Measurements from ENCODE around the gene SNX14.
A peak's percentile ranks its signal among the peaks of the same experiment; 100 is the strongest.

Gene SNX14

GRCh38 chr6:85506441-85507093 is 87.1 kb downstream of the SNX14 start:
- DNase-seq (ENCODE audit: low read depth in 2 of 2): no peak

GRCh38 chr6:85498596-85499258 is 94.9 kb downstream of the SNX14 start:
- no peak for DNase-seq (ENCODE audit: low read depth in 2 of 2)

- no peak for DNase-seq (ENCODE audit: low read depth in 2 of 2)
Observed at GRCh38 chr6:85496856-85497255, 96.8 kb downstream of the SNX14 start.

- DNase-seq (ENCODE audit: low read depth in 2 of 2): no peak
Observed at GRCh38 chr6:85496009-85496579, 97.6 kb downstream of the SNX14 start.

GRCh38 chr6:85494547-85495536 is 98.8 kb downstream of the SNX14 start:
- DNase-seq (ENCODE audit: low read depth in 2 of 2): no peak

GRCh38 chr6:85493389-85493788 is 100.3 kb downstream of the SNX14 start:
- DNase-seq (ENCODE audit: low read depth in 2 of 2): no peak

GRCh38 chr6:85490516-85491248 is 103.0 kb downstream of the SNX14 start:
- DNase-seq (ENCODE audit: low read depth in 2 of 2): no peak

GRCh38 chr6:85484948-85485347 is 108.7 kb downstream of the SNX14 start:
- DNase-seq (ENCODE audit: low read depth in 2 of 2): no peak

- no peak for DNase-seq (ENCODE audit: low read depth in 2 of 2)
Observed at GRCh38 chr6:85483846-85484245, 109.8 kb downstream of the SNX14 start.

GRCh38 chr6:85482905-85483700 is 110.6 kb downstream of the SNX14 start:
- peak in 1 of 2 experiments; percentile 59 for DNase-seq (ENCODE audit: low read depth in 2 of 2)

GRCh38 chr6:85482206-85482904 is 111.3 kb downstream of the SNX14 start:
- no peak for DNase-seq (ENCODE audit: low read depth in 2 of 2)

- DNase-seq (ENCODE audit: low read depth in 2 of 2): no peak
Observed at GRCh38 chr6:85479208-85479607, 114.5 kb downstream of the SNX14 start.

GRCh38 chr6:85476532-85476931 is 117.1 kb downstream of the SNX14 start:
- no peak for DNase-seq (ENCODE audit: low read depth in 2 of 2)

- no peak for DNase-seq (ENCODE audit: low read depth in 2 of 2)
Observed at GRCh38 chr6:85473748-85474147, 119.9 kb downstream of the SNX14 start.

- no peak for DNase-seq (ENCODE audit: low read depth in 2 of 2)
Observed at GRCh38 chr6:85472744-85473143, 120.9 kb downstream of the SNX14 start.

- no peak for DNase-seq (ENCODE audit: low read depth in 2 of 2)
Observed at GRCh38 chr6:85470023-85470410, 123.6 kb downstream of the SNX14 start.

- no peak for DNase-seq (ENCODE audit: low read depth in 2 of 2)
Observed at GRCh38 chr6:85469276-85470022, 124.2 kb downstream of the SNX14 start.

- no peak for DNase-seq (ENCODE audit: low read depth in 2 of 2)
Observed at GRCh38 chr6:85468326-85468725, 125.3 kb downstream of the SNX14 start.

- DNase-seq (ENCODE audit: low read depth in 2 of 2): no peak
Observed at GRCh38 chr6:85465762-85466161, 127.9 kb downstream of the SNX14 start.
